IMR-90 (cell line): ENCODE measurements around the gene GNG12. TPM values are rescaled to one million over a fixed set of nuclear protein-coding genes. Genes with fewer than 3 reads are reported as not detected.

Experiments
- ATAC-seq: fragments of 200-7000 bp; cut with Tn5 transposase; 2 replicates; pipeline ENCODE4 v1.9.1; 2020; ENCODE audit warnings: low read depth, mild to moderate bottlenecking, moderate library complexity
- BruUV-seq: library from RNA; stranded (reverse); fragments of 400-500 nt; replicated peaks from 2 replicates; lab custom pipeline; 2021; lab: Mats Ljungman, UMichigan
- CTCF ChIA-PET: fragments of 300-600 bp; formaldehyde crosslinking; extraction: SDS; loops from one replicate; lab custom pipeline; 2021; ENCODE audit warnings: antibody characterized with exemption; lab: Yijun Ruan, JAX
- POLR2A ChIA-PET: fragments of 300-600 bp; sonication (Branson Sonifier 250); formaldehyde crosslinking; loops from one replicate; lab custom pipeline; 2022; ENCODE audit warnings: antibody characterized with exemption; ENCODE audit not compliant: unreplicated experiment; lab: Charles Lee
- DNase-seq: peaks from one replicate; pipeline ENCODE4 v3.0.0; 2013
- H2AFZ ChIP-seq: replicated peaks from 2 replicates; pipeline ENCODE3; 2013; ENCODE audit warnings: low read length, mild to moderate bottlenecking; ENCODE audit not compliant: poor library complexity
- H2AK5ac ChIP-seq: 2 replicates; pipeline ENCODE4 v1.6.1; 2013; ENCODE audit warnings: low read depth, low read length, inconsistent platforms
- H2AK9ac ChIP-seq: replicated peaks from 2 replicates; pipeline ENCODE3; 2013; ENCODE audit warnings: mild to moderate bottlenecking, low read depth, low read length, moderate library complexity; ENCODE audit not compliant: poor library complexity
- H2BK120ac ChIP-seq: 2 replicates; pipeline ENCODE4 v1.6.1; 2013; ENCODE audit warnings: low read depth, low read length, inconsistent platforms
- H2BK15ac ChIP-seq: 3 replicates; pipeline ENCODE4 v1.6.1; 2013; ENCODE audit warnings: low read depth, low read length, inconsistent platforms
- H2BK20ac ChIP-seq: 2 replicates; pipeline ENCODE4 v1.6.1; 2013; ENCODE audit warnings: low read depth, mild to moderate bottlenecking, inconsistent platforms, low read length, moderate library complexity
- H2BK5ac ChIP-seq: 2 replicates; pipeline ENCODE4 v1.6.1; 2013; ENCODE audit warnings: mild to moderate bottlenecking, low read depth, low read length, inconsistent platforms; ENCODE audit not compliant: poor library complexity, severe bottlenecking
- H3K14ac ChIP-seq: replicated peaks from 2 replicates; pipeline ENCODE4 v1.6.1; 2013; ENCODE audit warnings: low read depth, low read length, inconsistent platforms
- H3K18ac ChIP-seq: 2 replicates; pipeline ENCODE4 v1.6.1; 2013; ENCODE audit warnings: low read depth, low read length, control low read depth
- H3K23ac ChIP-seq: 2 replicates; pipeline ENCODE4 v1.6.1; 2013; ENCODE audit warnings: low read depth, low read length, inconsistent platforms
- H3K27ac ChIP-seq: 2 replicates; pipeline ENCODE4 v1.5.1; 2013; ENCODE audit warnings: mild to moderate bottlenecking, control low read depth, low read length; ENCODE audit not compliant: insufficient read depth
- H3K27me3 ChIP-seq: 2 replicates; pipeline ENCODE4 v1.6.1; 2013; ENCODE audit warnings: low read length; ENCODE audit not compliant: control insufficient read depth, insufficient read depth
- H3K36me3 ChIP-seq: 2 replicates; pipeline ENCODE4 v1.6.1; 2013; ENCODE audit warnings: low read length, mixed read lengths; ENCODE audit not compliant: control insufficient read depth, insufficient read depth
- H3K4ac ChIP-seq: 2 replicates; pipeline ENCODE4 v1.6.1; 2013; ENCODE audit warnings: low read depth, low read length, inconsistent platforms
- H3K4me1 ChIP-seq: 2 replicates; pipeline ENCODE4 v1.6.1; 2013; ENCODE audit warnings: low read length, mixed read lengths; ENCODE audit not compliant: control insufficient read depth, insufficient read depth
- H3K4me2 ChIP-seq: 2 replicates; pipeline ENCODE4 v1.6.1; 2013; ENCODE audit warnings: low read depth, mild to moderate bottlenecking, control low read depth, low read length, moderate library complexity
- H3K4me3 ChIP-seq: 2 replicates; pipeline ENCODE4 v1.5.1; 2013; ENCODE audit warnings: low read depth, mild to moderate bottlenecking, control low read depth, low read length, moderate library complexity; ENCODE audit not compliant: insufficient read depth
- H3K56ac ChIP-seq: 2 replicates; pipeline ENCODE4 v1.6.1; 2013; ENCODE audit warnings: low read length, inconsistent platforms; ENCODE audit not compliant: insufficient read depth; ENCODE audit errors: extremely low read depth
- H3K79me1 ChIP-seq, 2 experiments: 2 replicates each; pipeline ENCODE4 v1.6.1; 2013; ENCODE audit warnings: low read length in 2 of 2, inconsistent platforms in 1 of 2, low read depth in 1 of 2
- H3K9ac ChIP-seq: 2 replicates; pipeline ENCODE4 v1.6.1; 2013; ENCODE audit warnings: low read depth, low read length, control low read depth
- H3K9me1 ChIP-seq: 2 replicates; pipeline ENCODE4 v1.6.1; 2013; ENCODE audit warnings: low read length, inconsistent platforms; ENCODE audit not compliant: insufficient read depth
- H3K9me3 ChIP-seq: 2 replicates; pipeline ENCODE4 v1.6.1; 2013; ENCODE audit warnings: low read length; ENCODE audit not compliant: control insufficient read depth, insufficient read depth
- H4K20me1 ChIP-seq: 2 replicates; pipeline ENCODE4 v1.6.1; 2013; ENCODE audit warnings: low read length, inconsistent platforms; ENCODE audit not compliant: insufficient read depth
- H4K5ac ChIP-seq: 2 replicates; pipeline ENCODE4 v1.6.1; 2013; ENCODE audit warnings: mild to moderate bottlenecking, low read depth, low read length, control low read depth
- H4K8ac ChIP-seq, 2 experiments: 2 replicates each; pipeline ENCODE4 v1.6.1; 2013; ENCODE audit warnings: low read depth in 2 of 2, low read length in 2 of 2, control low read depth in 1 of 2, inconsistent platforms in 1 of 2
- H4K91ac ChIP-seq: 2 replicates; pipeline ENCODE4 v1.6.1; 2013; ENCODE audit warnings: low read depth, low read length, inconsistent platforms; ENCODE audit not compliant: insufficient read depth
- CEBPB ChIP-seq: IDR thresholded peaks from 2 replicates; pipeline ENCODE4 v1.6.1; 2012; ENCODE audit warnings: low read depth, low read length, improper control_type of control experiment
- CHD1 ChIP-seq: IDR thresholded peaks from 2 replicates; pipeline ENCODE4 v1.6.1; 2012; ENCODE audit warnings: low read depth, low read length, improper control_type of control experiment
- FOS ChIP-seq: fragments of 150-350 bp; IDR thresholded peaks from 2 replicates; pipeline ENCODE4 v1.6.1; 2016; ENCODE audit warnings: low read depth, low read length
- MAFK ChIP-seq: IDR thresholded peaks from 2 replicates; pipeline ENCODE4 v1.6.1; 2012; ENCODE audit warnings: low read depth, low read length, improper control_type of control experiment
- MAZ ChIP-seq: IDR thresholded peaks from 2 replicates; pipeline ENCODE4 v1.6.1; 2012; ENCODE audit warnings: low read depth, mild to moderate bottlenecking, low read length, improper control_type of control experiment, moderate library complexity, borderline replicate concordance
- MXI1 ChIP-seq: IDR thresholded peaks from 2 replicates; pipeline ENCODE4 v1.6.1; 2012; ENCODE audit warnings: low read depth, mild to moderate bottlenecking, low read length, moderate library complexity, borderline replicate concordance
- NFE2L2 ChIP-seq: fragments of 150-350 bp; IDR thresholded peaks from 2 replicates; pipeline ENCODE4 v1.6.1; 2016; ENCODE audit warnings: low read depth, mild to moderate bottlenecking, low read length
- POLR2A ChIP-seq: IDR thresholded peaks from 2 replicates; pipeline ENCODE4 v1.6.1; 2012; ENCODE audit warnings: mild to moderate bottlenecking, low read depth, low read length
- RAD21 ChIP-seq: IDR thresholded peaks from 2 replicates; pipeline ENCODE4 v1.6.1; 2012; ENCODE audit warnings: low read length, improper control_type of control experiment
- RCOR1 ChIP-seq: IDR thresholded peaks from 2 replicates; pipeline ENCODE4 v1.6.1; 2012; ENCODE audit warnings: mild to moderate bottlenecking, low read length, improper control_type of control experiment; ENCODE audit not compliant: insufficient replicate concordance
- RFX5 ChIP-seq: IDR thresholded peaks from 2 replicates; pipeline ENCODE4 v1.8.0; 2012; ENCODE audit warnings: low read depth, mild to moderate bottlenecking, low read length, moderate library complexity
- SMC3 ChIP-seq: fragments of 150-350 bp; IDR thresholded peaks from 2 replicates; pipeline ENCODE4 v1.6.1; 2016; ENCODE audit warnings: low read depth, mild to moderate bottlenecking, antibody characterized with exemption, low read length, moderate library complexity
- WGBS, 2 experiments: methylation state at CpG; one replicate each; pipeline versions ENCODE4 v1.1.5 to v1.1.7; 2013; ENCODE audit warnings: missing lambda C conversion rate in 2 of 2; ENCODE audit not compliant: insufficient read length in 1 of 2; ENCODE audit errors: extremely low coverage in 2 of 2; 5-methylcytosine and 5-hydroxymethylcytosine counted together
- dilution Hi-C: fragments of 300-500 bp; cut with HindIII; formaldehyde crosslinking; loops from one replicate; pipeline ENCODE4 v1.14.3; 2018; ENCODE audit warnings: low sequenced_read_pairs; ENCODE audit not compliant: unreplicated experiment
- in situ Hi-C: fragments of 300-500 bp; cut with MboI; formaldehyde crosslinking; loops from 3 replicates; pipeline ENCODE4 v1.14.3; 2019; ENCODE audit warnings: low sequenced_read_pairs, inconsistent platforms, mixed read lengths
- intact Hi-C: fragments of 100-400 bp; cut with micrococcal nuclease; formaldehyde crosslinking; loops from 2 replicates; pipeline ENCODE4 v1.10.0; 2022
- polyA plus RNA-seq, 3 experiments: library from polyadenylated mRNA; depleted of rRNA; stranded (reverse); fragments of >200 nt; gene quantifications; 2 replicates each; pipeline ENCODE4 v1.2.3, GENCODE V29; 2012; ENCODE audit warnings: low replicate concordance in 1 of 3
- total RNA-seq: library from RNA; depleted of rRNA; stranded (reverse); fragments of >200 nt; gene quantifications from 2 replicates; pipeline ENCODE4 v1.2.3, GENCODE V29; 2012
- TF ChIP-seq, protein P1 (sequence below): conservative IDR thresholded peaks from 2 replicates; pipeline ENCODE4 v1.5.1; 2012; ENCODE audit warnings: mild to moderate bottlenecking, low read depth, low read length, improper control_type of control experiment
- TF ChIP-seq, protein P2 (sequence below): fragments of 150-350 bp; IDR thresholded peaks from 2 replicates; pipeline ENCODE4 v1.6.1; 2016; ENCODE audit warnings: low read depth, mild to moderate bottlenecking, low read length, moderate library complexity, borderline replicate concordance
- TF ChIP-seq, protein P3 (sequence below): fragments of 150-350 bp; IDR thresholded peaks from 2 replicates; pipeline ENCODE4 v1.6.1; 2017; ENCODE audit warnings: mild to moderate bottlenecking, antibody characterized with exemption, low read length, low read depth

Gene GNG12
- total and polyA plus RNA-seq, 2 of the 4 experiments (the other 2 are of a cell fraction) = 92.3 to 132 TPM

DNA sequence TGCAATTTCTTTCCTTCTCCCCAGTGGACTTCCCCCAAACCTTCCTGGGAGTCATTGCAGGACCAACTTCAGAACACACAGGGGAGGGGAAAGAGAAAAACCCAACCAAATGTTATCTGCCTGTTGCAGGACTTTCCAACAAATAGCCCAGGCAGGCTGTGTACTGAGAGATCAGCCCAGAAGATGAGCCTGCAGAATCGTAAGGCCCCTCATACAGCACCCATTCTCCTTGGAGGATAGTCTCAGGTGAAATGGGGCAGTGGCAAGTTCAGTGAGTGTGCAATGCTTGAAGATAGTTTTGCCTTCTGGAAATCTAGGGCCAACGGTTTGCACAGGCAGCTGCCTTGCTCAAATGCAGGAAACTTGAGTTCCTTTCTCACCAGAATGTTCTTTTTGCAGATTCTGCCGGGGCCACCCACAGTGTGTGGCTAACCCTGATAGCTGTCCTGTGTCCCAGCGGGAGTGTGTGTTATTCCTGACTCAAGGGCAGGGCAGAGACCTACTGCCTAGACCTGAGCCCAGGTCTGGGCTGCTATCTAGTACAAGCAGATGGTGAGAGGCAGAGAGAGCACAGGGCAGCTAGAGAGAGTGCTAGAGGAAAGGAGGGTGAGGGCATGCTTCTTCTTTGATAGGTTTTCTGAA is 99.5 kb downstream of the GNG12 start:
- H3K9me3 ChIP-seq = no peaks in the 10 kb centered on the region
- DNase-seq (no peak), ATAC-seq (no peak)
- H2AK9ac ChIP-seq = no peak overlapping the region
- H3K23ac ChIP-seq = 0 out of 2 replicates have a peak overlapping the region, but pooled peaks have one; percentile 24
- H2BK15ac ChIP-seq = no peak overlapping the region
- ChIA-PET CTCF (no interaction called here), POLR2A (no interaction called here)
- H4K5ac ChIP-seq = no peak overlapping the region
- no peaks in the 10 kb centered on the region for H3K27me3 ChIP-seq
- H2AK5ac ChIP-seq = peak overlapping the region; percentile 45; the same call in 1 of the 2 replicates
- H3K9me1 ChIP-seq = peaks cover 37% of the 10 kb centered on the region
- peak overlapping the region; percentile 5; the same call in 1 of the 2 replicates for H3K4ac ChIP-seq
- in situ Hi-C loops = no loop called here
- no peak overlapping the region for H3K18ac ChIP-seq
- peaks cover 5% of the 10 kb centered on the region; the same call in 1 of the 2 replicates for H3K36me3 ChIP-seq
- dilution Hi-C loops = no loop called here
- no peak overlapping the region for H3K4me2 ChIP-seq
- H2BK120ac ChIP-seq = no peak overlapping the region
- H4K91ac ChIP-seq = no peak overlapping the region; the same call in 1 of the 2 replicates
- no TSS peak for BruUV-seq
- H2BK20ac ChIP-seq = no peak overlapping the region
- intact Hi-C loops = no loop called here
- no peak overlapping the region for H2BK5ac ChIP-seq
- peaks cover 16% of the 10 kb centered on the region for H3K4me1 ChIP-seq
- no peak overlapping the region for H2AFZ ChIP-seq
- H3K14ac ChIP-seq = peak overlapping the region; percentile 52
- no peak overlapping the region for H3K4me3 ChIP-seq
- H3K9ac ChIP-seq = no peak overlapping the region
- H3K27ac ChIP-seq = no peak overlapping the region
- 0 out of 4 replicates have a peak overlapping the region, but pooled peaks of 1 of the 2 experiments have one; percentile 19 for H4K8ac ChIP-seq
- H3K56ac ChIP-seq = no peak overlapping the region
- H3K79me1 ChIP-seq = peaks cover 43 to 84% of the 10 kb centered on the region in 2 experiments
- H4K20me1 ChIP-seq = peaks cover 6% of the 10 kb centered on the region
- 60% methylated on average over 1 of the region's 4 CpGs; no CpG with 5 or more reads in 1 of the 2 experiments for WGBS, 2 experiments
- no peak for TF ChIP-seq MXI1
- TF ChIP-seq POLR2A = no peak
- TF ChIP-seq FOS = no peak
- no peak for TF ChIP-seq RAD21
- TF ChIP-seq, protein P1, sequence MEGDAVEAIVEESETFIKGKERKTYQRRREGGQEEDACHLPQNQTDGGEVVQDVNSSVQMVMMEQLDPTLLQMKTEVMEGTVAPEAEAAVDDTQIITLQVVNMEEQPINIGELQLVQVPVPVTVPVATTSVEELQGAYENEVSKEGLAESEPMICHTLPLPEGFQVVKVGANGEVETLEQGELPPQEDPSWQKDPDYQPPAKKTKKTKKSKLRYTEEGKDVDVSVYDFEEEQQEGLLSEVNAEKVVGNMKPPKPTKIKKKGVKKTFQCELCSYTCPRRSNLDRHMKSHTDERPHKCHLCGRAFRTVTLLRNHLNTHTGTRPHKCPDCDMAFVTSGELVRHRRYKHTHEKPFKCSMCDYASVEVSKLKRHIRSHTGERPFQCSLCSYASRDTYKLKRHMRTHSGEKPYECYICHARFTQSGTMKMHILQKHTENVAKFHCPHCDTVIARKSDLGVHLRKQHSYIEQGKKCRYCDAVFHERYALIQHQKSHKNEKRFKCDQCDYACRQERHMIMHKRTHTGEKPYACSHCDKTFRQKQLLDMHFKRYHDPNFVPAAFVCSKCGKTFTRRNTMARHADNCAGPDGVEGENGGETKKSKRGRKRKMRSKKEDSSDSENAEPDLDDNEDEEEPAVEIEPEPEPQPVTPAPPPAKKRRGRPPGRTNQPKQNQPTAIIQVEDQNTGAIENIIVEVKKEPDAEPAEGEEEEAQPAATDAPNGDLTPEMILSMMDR = no peak
- TF ChIP-seq SMC3 = no peak
- no peak for TF ChIP-seq MAFK
- TF ChIP-seq, protein P2, sequence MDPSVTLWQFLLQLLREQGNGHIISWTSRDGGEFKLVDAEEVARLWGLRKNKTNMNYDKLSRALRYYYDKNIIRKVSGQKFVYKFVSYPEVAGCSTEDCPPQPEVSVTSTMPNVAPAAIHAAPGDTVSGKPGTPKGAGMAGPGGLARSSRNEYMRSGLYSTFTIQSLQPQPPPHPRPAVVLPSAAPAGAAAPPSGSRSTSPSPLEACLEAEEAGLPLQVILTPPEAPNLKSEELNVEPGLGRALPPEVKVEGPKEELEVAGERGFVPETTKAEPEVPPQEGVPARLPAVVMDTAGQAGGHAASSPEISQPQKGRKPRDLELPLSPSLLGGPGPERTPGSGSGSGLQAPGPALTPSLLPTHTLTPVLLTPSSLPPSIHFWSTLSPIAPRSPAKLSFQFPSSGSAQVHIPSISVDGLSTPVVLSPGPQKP = no peak
- no peak for TF ChIP-seq CHD1
- TF ChIP-seq RFX5 = no peak
- no peak for TF ChIP-seq CEBPB
- TF ChIP-seq MAZ = no peak
- no peak for TF ChIP-seq NFE2L2
- TF ChIP-seq, protein P3, sequence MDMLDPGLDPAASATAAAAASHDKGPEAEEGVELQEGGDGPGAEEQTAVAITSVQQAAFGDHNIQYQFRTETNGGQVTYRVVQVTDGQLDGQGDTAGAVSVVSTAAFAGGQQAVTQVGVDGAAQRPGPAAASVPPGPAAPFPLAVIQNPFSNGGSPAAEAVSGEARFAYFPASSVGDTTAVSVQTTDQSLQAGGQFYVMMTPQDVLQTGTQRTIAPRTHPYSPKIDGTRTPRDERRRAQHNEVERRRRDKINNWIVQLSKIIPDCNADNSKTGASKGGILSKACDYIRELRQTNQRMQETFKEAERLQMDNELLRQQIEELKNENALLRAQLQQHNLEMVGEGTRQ = no peak
- no peak for TF ChIP-seq RCOR1
